OCI-LY3 (cell line): ENCODE measurements around the gene CDPF1.
"Not testable (repeated sequence)": the region's sequence is repeated elsewhere in the genome, so short reads cannot be mapped to it uniquely, and the experiment has no call there.

Experiments used
- H2AFZ ChIP-seq: fragments of 200-600, 300-600 bp; shearing (Covaris generic); 2 replicates; pipeline ENCODE4 v1.6.0; 2014; ENCODE audit warnings: antibody characterized with exemption, low read depth, low read length
- H3K27ac ChIP-seq: fragments of 200-600, 300-600 bp; sonication (generic); 2 replicates; pipeline ENCODE4 v1.5.1; 2014; ENCODE audit warnings: mild to moderate bottlenecking, low read length, moderate library complexity, mixed read lengths
- H3K27me3 ChIP-seq: fragments of 200-600, 300-600 bp; sonication (generic); 2 replicates; pipeline ENCODE4 v1.6.1; 2014; ENCODE audit warnings: low read depth, low read length, mixed read lengths
- H3K36me3 ChIP-seq: fragments of 200-600, 300-600 bp; sonication (generic); replicated peaks from 2 replicates; pipeline ENCODE3; 2014; ENCODE audit warnings: low read depth, low read length, mixed read lengths
- H3K4me1 ChIP-seq: fragments of 300-600, 200-600 bp; sonication (generic); 2 replicates; pipeline ENCODE4 v1.6.1; 2014; ENCODE audit warnings: low read length, mixed read lengths
- H3K4me2 ChIP-seq: fragments of 200-600, 300-600 bp; sonication (generic); 2 replicates; pipeline ENCODE4 v1.6.1; 2014; ENCODE audit warnings: low read length, mixed read lengths
- H3K4me3 ChIP-seq: fragments of 300-600, 200-600 bp; sonication (generic); 2 replicates; pipeline ENCODE4 v1.5.1; 2014; ENCODE audit warnings: antibody characterized with exemption, mild to moderate bottlenecking, low read length, moderate library complexity
- H3K79me2 ChIP-seq: fragments of 300-600, 200-600 bp; shearing (Covaris generic); 2 replicates; pipeline ENCODE4 v1.6.1; 2014; ENCODE audit warnings: mild to moderate bottlenecking, low read length, mixed read lengths
- H3K9ac ChIP-seq: fragments of 300-600, 200-600 bp; shearing (Covaris generic); 2 replicates; pipeline ENCODE4 v1.6.0; 2014; ENCODE audit warnings: mild to moderate bottlenecking, low read length, moderate library complexity
- H3K9me3 ChIP-seq: fragments of 200-600, 300-600 bp; shearing (Covaris generic); 2 replicates; pipeline ENCODE4 v1.6.1; 2014; ENCODE audit warnings: low read length, mixed read lengths; ENCODE audit not compliant: insufficient read depth
- H4K20me1 ChIP-seq: fragments of 200-600, 300-600 bp; sonication (generic); 2 replicates; pipeline ENCODE4 v1.6.1; 2016; ENCODE audit warnings: low read length, mixed read lengths; ENCODE audit not compliant: insufficient read depth
- CTCF ChIP-seq: fragments of 200-600, 300-600 bp; sonication (generic); IDR thresholded peaks from 2 replicates; pipeline ENCODE4 v1.5.1; 2014; ENCODE audit warnings: antibody characterized with exemption, low read length, low read depth
- EZH2phosphoT487 ChIP-seq: fragments of 200-600 bp; shearing (Covaris generic); IDR thresholded peaks from 2 replicates; pipeline ENCODE4 v1.6.1; 2018; ENCODE audit warnings: antibody characterized with exemption, mixed run types, low read depth

CDPF1 gene

GRCh38 chr22:46272196-46272595 lies 22.1 kb upstream of the CDPF1 start:
- H3K9me3 ChIP-seq, result no peaks in the 10 kb centered on the region
- peaks cover 6% of the 10 kb centered on the region for H3K4me1 ChIP-seq
- H3K9ac ChIP-seq, result no peak overlapping the region
- H3K27ac ChIP-seq, result no peak overlapping the region
- no peaks in the 10 kb centered on the region for H3K27me3 ChIP-seq
- H3K79me2 ChIP-seq, result no peaks in the 10 kb centered on the region
- H3K36me3 ChIP-seq, result peaks cover 10% of the 10 kb centered on the region
- H3K4me2 ChIP-seq, result no peak overlapping the region
- no peak overlapping the region for H2AFZ ChIP-seq
- no peak overlapping the region for H3K4me3 ChIP-seq
- TF ChIP-seq CTCF (no peak), EZH2phosphoT487 (no peak)
- H4K20me1 ChIP-seq, result no peaks in the 10 kb centered on the region

GRCh38 chr22:46269564-46269963 lies 19.5 kb upstream of the CDPF1 start:
- Histone ChIP-seq H3K4me1 (peaks cover 9% of the 10 kb centered on the region), H3K79me2 (no peaks in the 10 kb centered on the region), H3K27ac (no peak overlapping the region), H3K36me3 (no peaks in the 10 kb centered on the region), H3K27me3 (0 out of 2 replicates have a peak, but pooled peaks cover 6% of the 10 kb centered on the region), H3K4me3 (no peak overlapping the region), H4K20me1 (no peaks in the 10 kb centered on the region), H2AFZ (no peak overlapping the region), H3K9ac (no peak overlapping the region), H3K9me3 (no peaks in the 10 kb centered on the region), H3K4me2 (no peak overlapping the region)
- TF ChIP-seq EZH2phosphoT487 (no peak), CTCF (no peak)

- H3K9ac ChIP-seq, result peak within 1 kb of the TSS; percentile 67
- peak within 1 kb of the TSS; percentile 81 for H2AFZ ChIP-seq
- no peak for TF ChIP-seq CTCF
- no peak for TF ChIP-seq EZH2phosphoT487
- H3K4me1 ChIP-seq, result peaks cover 9% of the 10 kb centered on the region
- H4K20me1 ChIP-seq, result no peaks in the 10 kb centered on the region
- peak within 1 kb of the TSS; percentile 84 for H3K4me3 ChIP-seq
- H3K27me3 ChIP-seq, result 0 out of 2 replicates have a peak, but pooled peaks cover 6% of the 10 kb centered on the region
- no peaks in the 10 kb centered on the region for H3K36me3 ChIP-seq
- no peaks in the 10 kb centered on the region for H3K9me3 ChIP-seq
- peak within 1 kb of the TSS; percentile 66 for H3K4me2 ChIP-seq
- no peak within 1 kb of the TSS for H3K27ac ChIP-seq
- H3K79me2 ChIP-seq, result no peaks in the 10 kb centered on the region
These were observed 17.6 kb upstream of the CDPF1 start, which contains the start of gene TTC38 for GRCh38 chr22:46267431-46268279. Gene TTC38, plus strand, starts transcription at chr22:46268008. Its CDS starts 32 bp downstream, at chr22:46268040.

- H4K20me1 ChIP-seq, H3K79me2 ChIP-seq, H3K36me3 ChIP-seq, H3K9ac ChIP-seq, H3K4me3 ChIP-seq, H2AFZ ChIP-seq, H3K4me2 ChIP-seq, H3K4me1 ChIP-seq, H3K27ac ChIP-seq, H3K9me3 ChIP-seq: not testable (repeated sequence)
- H3K27me3 ChIP-seq, result peaks cover 18% of the 10 kb centered on the region; the same call in 1 of the 2 replicates
These were observed 15.5 kb upstream of the CDPF1 start for GRCh38 chr22:46265627-46266026.

GRCh38 chr22:46264520-46264919 lies 14.4 kb upstream of the CDPF1 start:
- H3K27ac ChIP-seq, H3K4me1 ChIP-seq, H3K9ac ChIP-seq, H3K79me2 ChIP-seq, H3K4me3 ChIP-seq, H3K36me3 ChIP-seq, H4K20me1 ChIP-seq, H3K9me3 ChIP-seq, H3K4me2 ChIP-seq, H2AFZ ChIP-seq: not testable (repeated sequence)
- H3K27me3 ChIP-seq, result peaks cover 25% of the 10 kb centered on the region
